SK-N-MC (cell line): ENCODE results near the gene KIR3DL3.

Experiments used
- EZH2 ChIP-seq: fragments of 200-600 bp; sonication (generic); IDR thresholded peaks from one replicate; pipeline ENCODE4 v1.6.1; 2017; ENCODE audit warnings: antibody characterized with exemption
- FOXP2 ChIP-seq: optimal IDR thresholded peaks from 2 replicates; pipeline ENCODE3; 2011; ENCODE audit warnings: mild to moderate bottlenecking, moderate library complexity; ENCODE audit not compliant: insufficient read depth; ENCODE audit errors: extremely low read length, control extremely low read depth
- POLR2AphosphoS5 ChIP-seq: IDR thresholded peaks from 2 replicates; pipeline ENCODE4 v1.6.1; 2012; ENCODE audit warnings: mild to moderate bottlenecking, low read depth, low read length, borderline replicate concordance

DNA sequence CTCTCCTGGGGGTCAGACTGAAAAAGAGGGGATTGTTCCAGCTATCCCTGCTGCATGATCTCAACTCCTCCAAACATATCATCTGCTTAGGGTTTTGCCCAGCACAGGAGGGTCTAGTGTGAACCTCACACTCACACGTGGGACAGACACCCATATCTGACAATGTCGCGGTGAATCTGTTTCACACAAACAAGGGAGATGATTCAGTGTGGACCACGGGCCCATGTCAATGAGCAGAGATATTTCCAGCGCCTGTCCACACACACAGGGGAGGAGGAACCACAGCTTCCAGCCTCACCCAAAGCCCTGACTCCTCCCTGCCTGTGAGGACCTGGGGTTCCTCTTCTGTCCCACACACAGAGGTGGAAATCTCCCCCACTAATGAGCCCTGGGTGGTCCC is 29.6 kb upstream of the KIR3DL3 start:
- TF ChIP-seq POLR2AphosphoS5 (no peak), EZH2 (no peak), FOXP2 (no peak)
